Activated CD4-positive, CD25-positive, alpha-beta regulatory T cell treated with anti-CD3 and anti-CD28 coated beads, Interleukin-2, amount 50 U/mL, for 16 hours (primary cell): ENCODE results near the gene STRAP.
"Not testable (repeated sequence)": the region's sequence is repeated elsewhere in the genome, so short reads cannot be mapped to it uniquely, and the experiment has no call there.

Source experiments
- DNase-seq: peaks from one replicate; pipeline ENCODE4 v3.0.0-alpha.2; 2020; ENCODE audit warnings: low read depth, low spot score

Gene STRAP

GRCh38 chr12:15924956-15925355 is 42.8 kb downstream of the STRAP start:
- no peak for DNase-seq

GRCh38 chr12:15928346-15928745 is 46.2 kb downstream of the STRAP start:
- no peak for DNase-seq

GRCh38 chr12:15928870-15929571 is 46.8 kb downstream of the STRAP start:
- DNase-seq, result no peak

- no peak for DNase-seq
Observed at GRCh38 chr12:15931590-15932053, 49.4 kb downstream of the STRAP start.

GRCh38 chr12:15932327-15932726 is 50.1 kb downstream of the STRAP start:
- no peak for DNase-seq

GRCh38 chr12:15932971-15933370 is 50.8 kb downstream of the STRAP start:
- no peak for DNase-seq

- no peak for DNase-seq
Observed at GRCh38 chr12:15933751-15934150, 51.6 kb downstream of the STRAP start.

GRCh38 chr12:15936751-15937150 is 54.6 kb downstream of the STRAP start:
- no peak for DNase-seq

- DNase-seq, result no peak
Observed at GRCh38 chr12:15937902-15938301, 55.7 kb downstream of the STRAP start.

GRCh38 chr12:15939111-15939510 is 56.9 kb downstream of the STRAP start:
- DNase-seq, result no peak

GRCh38 chr12:15942475-15942874 is 60.3 kb downstream of the STRAP start:
- DNase-seq, result no peak

- DNase-seq, result not testable (repeated sequence)
Observed at GRCh38 chr12:15943519-15943918, 61.3 kb downstream of the STRAP start.

GRCh38 chr12:15948461-15948860 is 66.3 kb downstream of the STRAP start:
- DNase-seq, result not testable (repeated sequence)
